Thoracic aorta (tissue), 2 donors: ENCODE results near the gene ZFX. TPM values are rescaled to one million over a fixed set of nuclear protein-coding genes. Genes with fewer than 3 reads are reported as not detected.
A peak's percentile ranks its signal among the peaks of the same experiment; 100 is the strongest.
"Not testable (repeated sequence)": the region's sequence is repeated elsewhere in the genome, so short reads cannot be mapped to it uniquely, and the experiment has no call there.

Experiments used
- ATAC-seq: fragments of 150-250 bp; one replicate; pipeline ENCODE4 v1.8.0; 2017; ENCODE audit warnings: low read depth; ENCODE audit not compliant: insufficient number of reproducible peaks, low FRiP score
- DNase-seq: peaks from one replicate; pipeline ENCODE4 v3.0.0-alpha.2; 2020; ENCODE audit warnings: low spot score
- H3K27ac ChIP-seq, 2 donors: fragments of 200-600 bp; sonication (generic); 1 replicate in 1 of 2; 2 replicates in 1 of 2; pipeline ENCODE4 v1.5.1; 2016; ENCODE audit warnings: mild to moderate bottlenecking in 2 of 2, moderate library complexity in 2 of 2
- H3K27me3 ChIP-seq: fragments of 200-600 bp; sonication (generic); replicated peaks from 2 replicates; pipeline ENCODE4 v1.6.0; 2016; ENCODE audit warnings: mild to moderate bottlenecking; ENCODE audit not compliant: insufficient read depth
- H3K36me3 ChIP-seq: fragments of 200-600 bp; sonication (generic); one replicate; pipeline ENCODE4 v1.5.1; 2016
- H3K4me1 ChIP-seq, 2 donors: fragments of 200-600 bp; sonication (generic); 1 replicate in 1 of 2; 2 replicates in 1 of 2; pipeline versions ENCODE4 v1.5.1 to v1.6.0; 2016; ENCODE audit warnings: low read depth in 2 of 2, mild to moderate bottlenecking in 1 of 2; ENCODE audit not compliant: control insufficient read depth in 1 of 2
- H3K4me3 ChIP-seq: fragments of 200-600 bp; sonication (generic); 2 replicates; pipeline ENCODE4 v1.5.1; 2016; ENCODE audit warnings: mild to moderate bottlenecking
- H3K9me3 ChIP-seq: fragments of 200-600 bp; sonication (generic); 2 replicates; pipeline ENCODE4 v1.5.1; 2016
- CTCF ChIP-seq: fragments of 200-600 bp; sonication (generic); IDR thresholded peaks from one replicate; pipeline ENCODE4 v1.5.1; 2019; ENCODE audit warnings: antibody characterized with exemption
- total RNA-seq, 2 donors: library from RNA; depleted of rRNA; stranded (reverse); fragments of >200 nt; gene quantifications; one replicate each; pipeline versions ENCODE4 v1.1.0 to v1.2.3, GENCODE V29; 2016

The ZFX gene
- total RNA-seq, 2 donors from 2014 or later: 38.4 to 39.7 TPM

GRCh38 chrX:24153796-24154189, 4.3 kb downstream of the ZFX start:
- Histone ChIP-seq H3K36me3 (no peaks in the 10 kb centered on the region), H3K27me3 (no peaks in the 10 kb centered on the region), H3K4me3 (no peak overlapping the region), H3K9me3 (no peaks in the 10 kb centered on the region), H3K27ac (no peak overlapping the region), H3K4me1 (peaks cover 3 to 9% of the 10 kb centered on the region in 2 donors)
- no peak for TF ChIP-seq CTCF
- DNase-seq (no peak), ATAC-seq (no peak)

- H3K4me3 ChIP-seq: no peak overlapping the region
- no peak for ATAC-seq
- H3K4me1 ChIP-seq: peaks cover 3 to 9% of the 10 kb centered on the region in 2 donors
Measured at GRCh38 chrX:24154490-24155034, 5.0 kb downstream of the ZFX start.

GRCh38 chrX:24155747-24156146, 6.2 kb downstream of the ZFX start:
- not testable (repeated sequence) for H3K27ac ChIP-seq, DNase-seq, H3K27me3 ChIP-seq, H3K4me1 ChIP-seq, ATAC-seq, H3K4me3 ChIP-seq, H3K9me3 ChIP-seq, H3K36me3 ChIP-seq

More at GRCh38 chrX:24154490-24155034, 5.0 kb downstream of the ZFX start:
- Histone ChIP-seq H3K9me3 (no peaks in the 10 kb centered on the region), H3K27me3 (no peaks in the 10 kb centered on the region), H3K27ac (no peak overlapping the region), H3K36me3 (no peaks in the 10 kb centered on the region)
- TF ChIP-seq CTCF: no peak
- no peak for DNase-seq

GRCh38 chrX:24156177-24156576, 6.6 kb downstream of the ZFX start:
- H3K27ac ChIP-seq: no peak overlapping the region
- no peak overlapping the region for H3K4me3 ChIP-seq
- ATAC-seq (no peak), DNase-seq (no peak)
- no peak for TF ChIP-seq CTCF
- peaks cover 3 to 9% of the 10 kb centered on the region in 2 donors for H3K4me1 ChIP-seq
- no peaks in the 10 kb centered on the region for H3K9me3 ChIP-seq
- no peaks in the 10 kb centered on the region for H3K27me3 ChIP-seq
- no peaks in the 10 kb centered on the region for H3K36me3 ChIP-seq

GRCh38 chrX:24158881-24159280, 9.4 kb downstream of the ZFX start:
- H3K9me3 ChIP-seq: no peaks in the 10 kb centered on the region
- H3K27ac ChIP-seq: no peak overlapping the region
- H3K27me3 ChIP-seq: no peaks in the 10 kb centered on the region
- ATAC-seq (no peak), DNase-seq (no peak)
- no peak overlapping the region for H3K4me3 ChIP-seq
- H3K4me1 ChIP-seq: no peaks in the 10 kb centered on the region
- TF ChIP-seq CTCF: no peak
- no peaks in the 10 kb centered on the region for H3K36me3 ChIP-seq

- H3K4me3 ChIP-seq: no peak overlapping the region
- no peaks in the 10 kb centered on the region for H3K9me3 ChIP-seq
- peak overlapping the region in 1 of 2 donors; percentile 12 for H3K27ac ChIP-seq
- no peaks in the 10 kb centered on the region for H3K27me3 ChIP-seq
- no peaks in the 10 kb centered on the region for H3K36me3 ChIP-seq
- TF ChIP-seq CTCF: no peak
- DNase-seq: no peak
- H3K4me1 ChIP-seq: peaks cover 17 to 53% of the 10 kb centered on the region in 2 donors
- no peak for ATAC-seq
Measured at GRCh38 chrX:24166078-24166477, 16.5 kb downstream of the ZFX start.
